GM23338 (cell line): ENCODE data around the gene TMPRSS9. TPM values are rescaled to one million over a fixed set of nuclear protein-coding genes. Genes with fewer than 3 reads are reported as not detected.

Source experiments
- ATAC-seq: fragments of 200-7000 bp; cut with Tn5 transposase; 3 replicates; pipeline ENCODE4 v1.9.1; 2020
- DNase-seq: peaks from one replicate; pipeline ENCODE4 v3.0.0-alpha.2; 2015; ENCODE audit warnings: low spot score
- H2AFZ ChIP-seq: fragments of 200-600 bp; sonication (generic); 2 replicates; pipeline ENCODE4 v1.8.0; 2016; ENCODE audit warnings: antibody characterized with exemption, mild to moderate bottlenecking, moderate library complexity
- H3F3A ChIP-seq: fragments of 200-600 bp; sonication (generic); replicated peaks from 2 replicates; pipeline ENCODE4 v1.8.0; 2017; ENCODE audit warnings: antibody characterized with exemption, mixed run types, low read depth
- H3K27ac ChIP-seq: fragments of 200-600 bp; sonication (generic); 2 replicates; pipeline ENCODE4 v1.6.1; 2016; ENCODE audit warnings: low read depth
- H3K27me3 ChIP-seq: fragments of 200-600 bp; sonication (generic); 2 replicates; pipeline ENCODE4 v1.8.0; 2016; ENCODE audit warnings: mild to moderate bottlenecking, mixed run types, moderate library complexity; ENCODE audit not compliant: insufficient read depth
- H3K36me3 ChIP-seq: fragments of 200-600 bp; sonication (generic); 2 replicates; pipeline ENCODE4 v1.8.0; 2016; ENCODE audit warnings: mild to moderate bottlenecking; ENCODE audit not compliant: insufficient read depth
- H3K4me1 ChIP-seq: fragments of 200-600 bp; sonication (generic); 2 replicates; pipeline ENCODE4 v1.8.0; 2016; ENCODE audit warnings: mild to moderate bottlenecking, moderate library complexity; ENCODE audit not compliant: insufficient read depth
- H3K4me2 ChIP-seq: fragments of 200-600 bp; sonication (generic); 2 replicates; pipeline ENCODE4 v1.7.1; 2017; ENCODE audit warnings: mixed run types
- H3K4me3 ChIP-seq: fragments of 200-600 bp; sonication (generic); 2 replicates; pipeline ENCODE4 v1.6.1; 2016; ENCODE audit warnings: mixed run types
- H3K79me2 ChIP-seq: fragments of 200-600 bp; sonication (generic); replicated peaks from 2 replicates; pipeline ENCODE4 v1.8.0; 2017; ENCODE audit warnings: mild to moderate bottlenecking; ENCODE audit not compliant: insufficient read depth
- H3K9me2 ChIP-seq: fragments of 200-600 bp; sonication (generic); 2 replicates; pipeline ENCODE4 v1.8.0; 2017; ENCODE audit not compliant: insufficient read depth
- H4K20me1 ChIP-seq: fragments of 200-600 bp; sonication (generic); replicated peaks from 2 replicates; pipeline ENCODE4 v1.8.0; 2017; ENCODE audit warnings: mild to moderate bottlenecking; ENCODE audit not compliant: insufficient read depth
- H3K27ac Mint-ChIP-seq: 2 replicates; pipeline ENCODE4 v1.8.0; 2020; ENCODE audit warnings: inconsistent platforms, mild to moderate bottlenecking, moderate library complexity, mixed read lengths
- H3K27me3 Mint-ChIP-seq: 3 replicates; pipeline ENCODE4 v1.8.0; 2022; ENCODE audit warnings: low read depth, mild to moderate bottlenecking, moderate library complexity, mixed read lengths, inconsistent platforms; ENCODE audit not compliant: insufficient read depth, poor library complexity
- H3K36me3 Mint-ChIP-seq: 3 replicates; pipeline ENCODE4 v1.8.0; 2021; ENCODE audit warnings: low read depth, mild to moderate bottlenecking, inconsistent platforms, moderate library complexity, mixed read lengths
- H3K4me1 Mint-ChIP-seq: 3 replicates; pipeline ENCODE4 v1.8.0; 2020; ENCODE audit warnings: mild to moderate bottlenecking, inconsistent platforms, mixed read lengths
- H3K4me3 Mint-ChIP-seq: 3 replicates; pipeline ENCODE4 v1.8.0; 2021; ENCODE audit warnings: moderate library complexity, mild to moderate bottlenecking, inconsistent platforms, mixed read lengths
- H3K9me3 Mint-ChIP-seq: 3 replicates; pipeline ENCODE4 v1.8.0; 2020; ENCODE audit warnings: moderate library complexity, mild to moderate bottlenecking, inconsistent platforms, mixed read lengths
- CTCF ChIP-seq, 2 experiments: fragments of 200-600 bp in 1 of 2; sonication (generic) in 1 of 2; conservative IDR thresholded peaks; 2 replicates each; pipeline versions ENCODE4 v1.5.1 to v1.6.1; 2016 to 2017; ENCODE audit warnings: antibody characterized with exemption in 2 of 2, low read depth in 2 of 2, mild to moderate bottlenecking in 2 of 2, moderate library complexity in 1 of 2
- EZH2 ChIP-seq: fragments of 200-600 bp; sonication (generic); IDR thresholded peaks from one replicate; pipeline ENCODE4 v1.8.0; 2017; ENCODE audit warnings: antibody characterized with exemption, mild to moderate bottlenecking, low read depth; ENCODE audit not compliant: unreplicated experiment
- REST ChIP-seq: IDR thresholded peaks from one replicate; pipeline ENCODE4 v1.6.1; 2018; ENCODE audit warnings: antibody characterized with exemption; ENCODE audit not compliant: unreplicated experiment
- polyA plus RNA-seq: library from polyadenylated mRNA; unstranded; fragments of >200 nt; fragmentation: Nextera tagmentation; extraction: Ambion mirVana; gene quantifications from 2 replicates; pipeline ENCODE4 v1.2.1, GENCODE V29; 2016
- total RNA-seq: library from RNA; depleted of rRNA; stranded (reverse); fragments of >200 nt; shearing (Covaris generic); gene quantifications from 2 replicates; pipeline ENCODE4 v1.2.3, GENCODE V29; 2014

TMPRSS9 gene
- total and polyA plus RNA-seq, 2 experiments from 2014 or later = 0.05 to 0.28 TPM

GRCh38 chr19:2333027-2333806, 26.8 kb upstream of the TMPRSS9 start:
- ATAC-seq = no peak
- no peak overlapping the region for H2AFZ ChIP-seq
- no peak overlapping the region; the same call in 2 of the 3 replicates for H3K4me3 Mint-ChIP-seq
- no peaks in the 10 kb centered on the region; the same call in 1 of the 2 replicates for H3K9me2 ChIP-seq
- DNase-seq = no peak
- peaks cover 28% of the 10 kb centered on the region for H3K36me3 Mint-ChIP-seq
- no peak overlapping the region for H3K27ac ChIP-seq
- H3K79me2 ChIP-seq = peaks cover 65% of the 10 kb centered on the region
- no peaks in the 10 kb centered on the region for H3K27me3 ChIP-seq
- H3K4me1 Mint-ChIP-seq = peaks cover 42% of the 10 kb centered on the region
- no peak overlapping the region for H3K4me3 ChIP-seq
- peaks cover 13% of the 10 kb centered on the region for H4K20me1 ChIP-seq
- peaks cover 16% of the 10 kb centered on the region for H3K9me3 Mint-ChIP-seq
- H3K36me3 ChIP-seq = no peaks in the 10 kb centered on the region
- H3F3A ChIP-seq = peaks cover 24% of the 10 kb centered on the region
- H3K4me2 ChIP-seq = no peak overlapping the region
- H3K4me1 ChIP-seq = peaks cover 17% of the 10 kb centered on the region
- peaks cover 35% of the 10 kb centered on the region for H3K27me3 Mint-ChIP-seq
- no peak for TF ChIP-seq REST
- TF ChIP-seq EZH2 = no peak
- peak overlapping the region; percentile 84; the same call in 1 of the 2 replicates for H3K27ac Mint-ChIP-seq

DNA sequence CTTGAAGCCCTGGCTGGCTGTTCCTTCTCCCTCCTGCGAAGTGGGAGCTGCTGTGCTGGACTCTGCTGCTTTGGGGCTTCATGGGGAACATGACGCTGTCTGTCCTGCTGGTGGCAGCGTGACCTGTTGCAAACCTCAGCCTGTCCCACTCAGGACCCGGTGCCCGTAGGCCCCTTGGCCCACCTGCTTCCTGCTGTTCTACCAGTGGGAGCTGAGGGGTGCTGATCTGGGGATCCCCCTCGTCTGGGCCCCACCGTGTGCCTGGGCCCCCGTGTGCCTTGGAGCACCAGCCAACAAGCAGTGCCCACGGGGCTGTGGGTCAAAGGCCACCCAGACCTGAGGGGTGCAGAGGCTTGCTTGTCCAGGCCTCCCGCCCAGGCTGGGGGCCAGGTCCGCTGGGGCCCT, 26.3 kb upstream of the TMPRSS9 start:
- Mint-ChIP-seq H3K27ac (peak overlapping the region; percentile 84; the same call in 1 of the 2 replicates), H3K4me1 (peaks cover 42% of the 10 kb centered on the region)

More for the DNA sequence above, 26.3 kb upstream of the TMPRSS9 start:
- peaks cover 24% of the 10 kb centered on the region for H3F3A ChIP-seq
- Mint-ChIP-seq H3K36me3 (peaks cover 27% of the 10 kb centered on the region), H3K4me3 (no peak overlapping the region; the same call in 2 of the 3 replicates), H3K27me3 (peaks cover 32% of the 10 kb centered on the region), H3K9me3 (peaks cover 16% of the 10 kb centered on the region)
- peaks cover 13% of the 10 kb centered on the region for H4K20me1 ChIP-seq
- peaks cover 17% of the 10 kb centered on the region for H3K4me1 ChIP-seq
- H3K9me2 ChIP-seq = no peaks in the 10 kb centered on the region; the same call in 1 of the 2 replicates
- H3K36me3 ChIP-seq = no peaks in the 10 kb centered on the region
- TF ChIP-seq CTCF (conservative IDR thresholded peaks at IDR 0.05; ENCODE audit: low read depth in 2 of 2) = peak in 1 of 2 experiments; percentile 54; a peak in 2 of 4 replicates
- no peak for TF ChIP-seq REST
- no peak overlapping the region for H2AFZ ChIP-seq
- peaks cover 61% of the 10 kb centered on the region for H3K79me2 ChIP-seq
- DNase-seq = no peak
- H3K4me2 ChIP-seq = no peak overlapping the region
- no peak overlapping the region for H3K27ac ChIP-seq
- no peak overlapping the region for H3K4me3 ChIP-seq
- peak; percentile 12 for ATAC-seq
- no peaks in the 10 kb centered on the region for H3K27me3 ChIP-seq
